CD4-positive, alpha-beta T cell treated with Interleukin-12 subunit alpha and Interleukin-12 subunit beta, for 1 hour (primary cell): ENCODE results near the gene SCYL2.
A peak's percentile ranks its signal among the peaks of the same experiment; 100 is the strongest.
"Not testable (repeated sequence)": the region's sequence is repeated elsewhere in the genome, so short reads cannot be mapped to it uniquely, and the experiment has no call there.

Source experiments
- DNase-seq: peaks from one replicate; pipeline ENCODE4 v3.0.0-alpha.2; 2020

The SCYL2 gene

DNA sequence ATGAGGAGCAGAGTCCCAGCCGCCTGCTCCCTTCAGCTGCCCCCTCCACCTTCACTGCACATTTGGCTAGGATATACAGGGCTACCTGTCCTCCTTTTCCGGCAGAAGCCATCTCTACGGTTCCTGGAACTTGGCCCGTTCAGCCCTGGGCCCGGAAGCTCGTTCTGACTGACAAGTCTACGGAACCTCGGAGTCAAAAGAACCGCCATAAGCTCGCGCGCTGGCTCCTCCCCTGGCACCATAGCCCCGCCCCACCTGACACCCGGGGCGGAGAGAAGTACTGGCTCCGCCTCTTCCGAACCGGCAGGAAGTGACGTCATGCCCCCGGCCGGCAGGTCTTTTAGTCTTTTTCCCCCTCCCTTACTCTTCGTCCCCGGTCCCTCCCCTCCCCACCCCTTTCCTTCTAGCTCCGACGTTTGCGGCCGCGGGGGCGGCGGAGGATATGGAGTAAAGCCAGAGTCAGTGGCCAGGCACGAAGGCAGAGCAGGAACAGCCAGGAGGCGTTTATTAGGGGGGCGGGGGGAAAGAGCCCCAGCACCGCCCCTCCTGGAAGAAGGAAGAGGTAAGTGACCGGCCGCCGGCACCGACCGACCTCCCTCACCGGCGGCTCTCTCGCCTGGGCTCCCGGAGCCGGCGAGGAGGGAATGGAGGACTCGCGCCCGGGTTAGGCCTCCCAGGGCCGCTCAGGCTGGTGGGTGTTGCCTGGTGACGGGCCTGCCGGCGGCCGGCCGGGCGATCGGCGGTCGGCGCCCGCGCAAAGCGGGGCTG is at the start of gene SCYL2, which contains the start of gene DEPDC4:
Gene SCYL2, plus strand, starts transcription at position 343 of the 768 bp plus-strand sequence. CDS start 15,794 bp downstream, outside the sequence.
Gene DEPDC4, minus strand, starts transcription at position 245 of the 768 bp plus-strand sequence. Its CDS starts 3 bp downstream, at position 242.
- DNase-seq = peak; percentile 94

GRCh38 chr12:100219328-100220109 is 47.5 kb upstream of the SCYL2 start:
- no peak for DNase-seq

DNA sequence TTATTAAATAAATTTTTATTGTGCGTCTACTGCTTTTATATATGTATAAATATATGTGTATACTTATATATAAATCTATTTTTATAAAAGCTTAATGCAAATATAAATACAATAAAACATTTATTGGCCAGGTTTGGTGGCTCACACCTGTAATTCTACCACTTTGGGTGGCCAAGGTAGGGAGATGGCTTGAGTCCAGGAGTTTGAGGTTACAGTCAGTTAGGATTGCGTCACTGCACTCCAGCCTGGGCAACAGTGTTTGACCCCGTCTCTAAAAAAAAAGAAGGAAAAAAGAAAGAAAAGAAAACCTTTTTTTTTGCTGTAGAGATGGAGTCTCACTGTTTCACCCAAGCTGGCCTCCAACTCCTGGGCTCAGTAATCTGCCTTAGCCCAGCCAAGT is 45.5 kb upstream of the SCYL2 start:
- DNase-seq = no peak

- not testable (repeated sequence) for DNase-seq
Measured at GRCh38 chr12:100222173-100222572, 44.8 kb upstream of the SCYL2 start.

- no peak for DNase-seq
Measured at GRCh38 chr12:100225491-100225890, 41.5 kb upstream of the SCYL2 start.

DNA sequence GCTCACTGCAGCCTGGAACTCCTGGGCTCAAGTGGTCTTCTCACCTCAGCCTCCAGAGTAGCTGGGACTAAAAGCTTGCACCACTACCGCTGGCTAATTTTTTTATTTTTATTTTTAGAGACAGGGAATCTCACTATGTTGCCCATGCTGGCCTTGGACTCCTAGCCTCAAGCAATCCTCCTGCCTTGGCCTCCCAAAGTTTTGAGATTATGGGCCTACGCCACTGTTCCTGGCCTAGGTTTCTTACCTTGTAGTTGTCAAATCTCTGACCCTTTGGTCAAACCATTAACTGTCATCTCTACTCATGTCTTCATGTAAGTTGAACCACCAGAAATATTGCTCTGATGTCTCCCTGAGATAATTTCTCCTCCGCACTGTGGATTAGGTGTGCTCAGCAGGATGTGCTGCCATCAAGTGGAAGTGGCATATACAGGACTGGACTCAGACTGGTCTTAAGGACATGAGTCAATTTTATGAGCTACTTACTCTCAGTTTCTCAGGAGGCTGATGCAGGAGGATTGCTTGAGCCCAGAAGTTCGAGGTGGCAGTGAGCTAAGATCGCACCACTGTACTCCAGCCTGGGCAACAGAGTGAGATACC is 37.8 kb upstream of the SCYL2 start:
- DNase-seq = no peak

DNA sequence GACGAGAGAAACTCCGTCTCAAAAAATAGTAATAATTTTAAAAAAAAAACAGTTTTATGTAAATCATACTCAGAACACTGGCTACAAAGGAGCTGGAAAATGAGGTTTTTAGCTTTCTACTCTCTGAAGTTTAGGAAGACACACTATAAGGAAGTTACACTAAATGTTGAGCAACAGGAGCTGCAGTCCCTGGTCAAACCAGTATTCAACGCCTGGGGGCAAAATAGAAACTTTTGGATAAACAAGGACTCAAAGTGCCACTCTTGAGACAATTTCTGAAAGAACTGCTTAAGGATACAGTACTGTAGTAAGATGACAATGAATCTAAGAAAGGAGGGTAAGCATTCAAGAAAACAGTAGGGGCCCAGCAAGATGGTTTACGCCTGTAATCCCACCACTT is 37.1 kb upstream of the SCYL2 start:
- DNase-seq = no peak

GRCh38 chr12:100231873-100232272 is 35.1 kb upstream of the SCYL2 start:
- not testable (repeated sequence) for DNase-seq

DNA sequence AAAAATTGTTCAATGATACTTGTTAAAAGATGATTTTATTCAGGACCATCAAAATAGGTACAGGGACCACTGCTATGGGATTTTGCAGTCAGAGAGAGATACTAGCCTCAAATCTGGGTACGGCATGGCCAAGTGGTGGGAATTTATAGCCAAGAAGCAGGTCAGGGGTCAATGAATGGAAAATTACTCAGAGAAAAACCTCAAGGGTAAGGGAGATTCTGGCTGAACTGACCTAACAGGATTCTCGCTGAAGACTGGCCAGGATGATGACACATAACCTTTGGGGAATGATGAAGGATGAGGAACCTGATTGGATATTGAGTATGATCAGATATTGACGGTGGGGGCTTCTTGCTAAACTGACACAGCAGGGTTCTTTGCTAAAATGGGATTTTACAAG is 32.8 kb upstream of the SCYL2 start:
- no peak for DNase-seq

DNA sequence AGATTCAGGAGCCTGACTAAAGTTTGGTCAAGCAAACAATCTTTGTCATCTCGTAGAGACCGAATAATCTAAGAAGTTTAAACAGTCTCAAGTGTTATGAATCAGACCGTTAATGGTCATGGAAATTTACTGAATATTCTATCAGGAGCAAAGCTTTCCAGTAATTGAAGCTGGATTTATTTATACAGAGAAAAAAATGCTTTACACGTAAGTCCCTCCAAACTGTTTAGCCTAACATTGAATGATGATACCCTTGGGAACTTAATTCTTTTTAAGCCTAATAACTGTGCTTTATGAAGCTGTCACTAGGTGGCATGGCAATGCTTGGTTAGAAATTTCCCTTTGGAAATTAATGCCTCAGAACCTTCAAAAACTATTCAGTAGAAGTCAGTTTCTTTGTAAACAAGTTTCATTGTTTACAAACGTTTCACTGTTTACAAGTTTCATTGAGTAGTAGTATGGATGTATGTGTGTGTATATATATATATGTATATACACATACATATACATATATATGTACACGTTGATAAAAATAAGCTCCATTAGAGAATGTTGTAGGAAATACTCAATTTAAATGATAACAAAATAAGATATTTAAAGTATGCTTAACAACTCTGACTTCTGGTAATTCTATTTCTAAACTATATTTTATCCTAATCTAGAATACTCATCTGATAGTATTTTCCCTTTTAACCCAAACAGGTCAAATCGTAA is 32.2 kb upstream of the SCYL2 start:
- DNase-seq = peak; percentile 36

- DNase-seq = no peak
Measured at GRCh38 chr12:100238801-100239200, 28.2 kb upstream of the SCYL2 start.

DNA sequence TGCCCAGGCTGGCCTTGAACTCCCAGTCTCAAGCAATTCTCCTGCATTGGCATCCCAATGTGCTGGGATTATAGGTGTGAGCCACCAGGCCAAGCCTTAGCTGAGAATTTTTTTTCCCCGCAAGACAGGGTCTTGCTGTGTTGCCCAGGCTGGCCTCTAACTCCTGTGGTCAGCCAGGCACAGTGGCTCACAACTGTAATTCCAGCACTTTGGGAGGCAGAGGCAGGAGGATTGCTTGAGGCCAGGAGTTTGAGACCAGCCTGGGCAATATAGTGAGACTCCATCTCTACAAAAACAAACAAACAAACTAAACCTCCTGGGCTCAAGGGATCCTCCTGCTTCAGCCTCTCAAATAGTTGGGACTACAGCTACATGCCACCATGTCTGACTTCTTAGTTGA is 27.4 kb upstream of the SCYL2 start:
- DNase-seq = no peak

GRCh38 chr12:100243137-100243536 is 23.8 kb upstream of the SCYL2 start:
- no peak for DNase-seq

GRCh38 chr12:100247765-100248164 is 19.2 kb upstream of the SCYL2 start:
- DNase-seq = no peak

GRCh38 chr12:100248886-100249285 is 18.1 kb upstream of the SCYL2 start:
- DNase-seq = no peak

DNA sequence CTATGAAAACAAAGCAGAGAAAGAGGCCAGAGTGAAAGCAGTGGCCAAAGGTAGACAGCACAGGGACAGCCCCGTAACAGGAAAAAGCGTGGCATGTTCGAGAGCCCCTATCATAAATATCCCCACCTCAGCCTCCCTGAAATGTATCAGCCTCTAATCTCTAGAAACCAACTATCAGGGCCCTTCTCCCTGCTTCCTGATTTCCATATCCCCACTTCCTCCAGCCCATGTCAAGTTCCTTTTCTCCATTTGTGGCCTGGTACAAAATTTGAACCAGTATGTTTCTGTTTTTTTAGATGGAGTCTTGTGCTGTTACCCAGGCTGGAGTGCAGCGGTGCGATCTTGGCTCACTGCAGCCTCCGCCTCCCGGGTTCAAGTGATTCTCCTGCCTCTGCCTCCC is 17.0 kb upstream of the SCYL2 start:
- no peak for DNase-seq

DNA sequence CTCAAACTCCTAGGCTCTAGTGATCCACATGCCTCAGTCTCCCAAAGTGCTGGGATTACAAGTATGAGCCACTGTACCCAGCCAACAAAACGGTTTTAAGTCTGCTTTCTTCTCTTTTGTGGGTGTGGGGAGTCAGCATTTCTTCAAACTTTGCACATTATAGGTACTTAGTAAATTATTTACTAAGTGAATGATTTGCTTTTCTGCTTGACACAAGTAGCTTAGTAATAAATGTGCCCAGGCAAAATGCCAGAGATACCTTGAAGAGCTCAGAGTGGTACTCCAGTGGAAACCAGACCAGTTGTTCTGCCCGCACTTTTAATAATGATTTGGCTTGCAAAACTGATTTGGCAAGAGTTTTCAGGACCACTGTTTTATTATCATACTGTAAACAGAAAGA is 15.1 kb upstream of the SCYL2 start:
- DNase-seq = no peak

DNA sequence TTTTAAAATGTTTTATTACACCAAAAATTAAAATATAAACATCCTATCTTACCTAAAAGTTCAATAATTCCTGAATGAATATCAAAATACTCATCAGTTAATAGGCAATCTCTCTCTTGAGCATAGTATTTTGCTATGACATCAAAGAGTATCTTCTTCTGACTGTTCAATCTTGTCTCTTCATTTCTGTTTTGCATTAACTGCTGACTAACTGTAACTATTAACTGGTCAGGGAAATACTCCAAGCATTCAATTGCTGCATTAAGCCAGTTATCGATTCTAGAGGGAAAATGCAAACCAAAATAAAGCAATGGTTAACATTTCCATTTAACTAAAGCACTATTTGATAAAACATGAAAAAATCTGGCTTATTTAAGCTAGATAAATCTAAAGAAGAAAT is 13.5 kb upstream of the SCYL2 start:
- DNase-seq = no peak

DNA sequence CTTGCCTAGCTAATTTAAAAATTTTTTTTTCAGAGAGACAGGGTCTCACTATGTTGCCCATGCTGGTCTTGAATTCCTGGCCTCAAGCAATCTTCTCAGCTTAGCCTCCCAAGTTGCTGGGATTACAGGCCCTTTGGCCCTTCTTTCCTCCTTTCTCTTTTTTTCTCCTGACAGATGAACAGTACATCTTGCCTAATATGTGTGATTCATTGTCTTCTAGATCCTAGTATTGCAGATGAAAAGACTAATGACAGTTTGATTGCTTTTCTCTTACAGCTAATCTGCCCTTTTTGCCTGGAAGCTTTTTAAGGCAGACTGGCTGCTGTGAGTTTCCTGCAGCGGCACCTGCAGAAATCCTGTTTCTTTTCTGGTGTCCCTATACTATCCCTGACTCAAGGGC is 12.1 kb upstream of the SCYL2 start:
- DNase-seq = no peak

GRCh38 chr12:100258127-100258526 is 8.8 kb upstream of the SCYL2 start:
- DNase-seq = no peak

GRCh38 chr12:100263131-100263530 is 3.8 kb upstream of the SCYL2 start:
- DNase-seq = no peak

- not testable (repeated sequence) for DNase-seq
Measured at GRCh38 chr12:100265107-100265506, 1.9 kb upstream of the SCYL2 start.
